Neural cell (in vitro differentiated cells): ENCODE data around the gene PRODH2.

Source experiments
- CTCF ChIP-seq: fragments of 450-650 bp; IDR thresholded peaks from 2 replicates; pipeline ENCODE4 v1.5.1; 2014; ENCODE audit warnings: antibody characterized with exemption, mild to moderate bottlenecking, moderate library complexity; ENCODE audit not compliant: poor library complexity, severe bottlenecking
- EZH2 ChIP-seq: fragments of 200-600, 300-800 bp; shearing (Covaris generic), sonication (generic); IDR thresholded peaks from 2 replicates; pipeline ENCODE4 v1.6.1; 2014; ENCODE audit warnings: antibody characterized with exemption, low read length, borderline replicate concordance, mild to moderate bottlenecking; ENCODE audit not compliant: insufficient read depth, poor library complexity, severe bottlenecking
- MXI1 ChIP-seq: fragments of 450-650 bp; conservative IDR thresholded peaks from 2 replicates; pipeline ENCODE4 v1.6.1; 2014; ENCODE audit warnings: antibody characterized with exemption, mild to moderate bottlenecking; ENCODE audit not compliant: poor library complexity, severe bottlenecking
- RAD21 ChIP-seq: fragments of 450-650 bp; conservative IDR thresholded peaks from 2 replicates; pipeline ENCODE4 v1.6.1; 2014; ENCODE audit warnings: antibody characterized with exemption, mild to moderate bottlenecking, moderate library complexity
- REST ChIP-seq: IDR thresholded peaks from 2 replicates; pipeline ENCODE4 v1.6.1; 2012; ENCODE audit warnings: borderline replicate concordance

- no peak for TF ChIP-seq CTCF
- TF ChIP-seq RAD21, result no peak
- no peak for TF ChIP-seq MXI1
- no peak for TF ChIP-seq EZH2
- no peak for TF ChIP-seq REST
These were observed 4.2 kb upstream of the PRODH2 start for GRCh38 chr19:35816846-35817245.
